ENCODE data around the gene AANAT.

AANAT gene

GRCh38 chr17:76491271-76492122, 24.1 kb downstream of the AANAT start:
- DNase-seq: no peak

GRCh38 chr17:76492123-76492988, 25.0 kb downstream of the AANAT start:
- DNase-seq: no peak

- DNase-seq: peak; percentile 40
Measured at GRCh38 chr17:76492989-76493501, 25.6 kb downstream of the AANAT start.

- DNase-seq: no peak
Measured at GRCh38 chr17:76493505-76494167, 26.2 kb downstream of the AANAT start.

GRCh38 chr17:76495663-76496400, 28.4 kb downstream of the AANAT start:
- DNase-seq: no peak

GRCh38 chr17:76496464-76496863, 29.1 kb downstream of the AANAT start:
- no peak for DNase-seq

GRCh38 chr17:76497699-76497978, 30.2 kb downstream of the AANAT start:
- no peak for DNase-seq

- DNase-seq: no peak
Measured at GRCh38 chr17:76497979-76498875, 30.8 kb downstream of the AANAT start.

- DNase-seq: no peak
Measured at GRCh38 chr17:76498876-76499251, 31.5 kb downstream of the AANAT start.

- no peak for DNase-seq
Measured at GRCh38 chr17:76499267-76499667, 31.9 kb downstream of the AANAT start.

- DNase-seq: no peak
Measured at GRCh38 chr17:76500074-76500746, 32.8 kb downstream of the AANAT start.

GRCh38 chr17:76500747-76501017, 33.3 kb downstream of the AANAT start:
- no peak for DNase-seq

GRCh38 chr17:76501018-76501826, 33.8 kb downstream of the AANAT start, which contains the start of gene RHBDF2:
Gene RHBDF2, minus strand, starts transcription at chr17:76501423. Its CDS starts 19,899 bp downstream, at chr17:76481524.
- DNase-seq: peak; percentile 95

GRCh38 chr17:76501827-76502307, 34.5 kb downstream of the AANAT start:
- no peak for DNase-seq

- no peak for DNase-seq
Measured at GRCh38 chr17:76502341-76503211, 35.2 kb downstream of the AANAT start.

GRCh38 chr17:76504117-76504516, 36.7 kb downstream of the AANAT start:
- DNase-seq: no peak

- DNase-seq: peak; percentile 90
Measured at GRCh38 chr17:76506408-76507345, 39.3 kb downstream of the AANAT start.
